HepG2 (cell line): ENCODE results near the gene YIF1A. TPM values are rescaled to one million over a fixed set of nuclear protein-coding genes. Genes with fewer than 3 reads are reported as not detected.

Experiments
- ATAC-seq: fragments of 200-7000 bp; cut with Tn5 transposase; 3 replicates; pipeline ENCODE4 v1.9.1; 2020; ENCODE audit warnings: mild to moderate bottlenecking, moderate library complexity
- BruUV-seq: library from RNA; stranded (reverse); fragments of 400-500 nt; replicated peaks from 2 replicates; lab custom pipeline; 2021; lab: Mats Ljungman, UMichigan
- CTCF ChIA-PET: fragments of 300-600 bp; formaldehyde crosslinking; extraction: SDS; loops from one replicate; lab custom pipeline; 2021; ENCODE audit warnings: low total read pairs, inconsistent platforms, low intra/inter-chr PET ratio; lab: Yijun Ruan, JAX
- POLR2A ChIA-PET: fragments of 350-600 bp; sonication (Branson Sonifier 250); formaldehyde crosslinking; loops from one replicate; lab custom pipeline; 2020; ENCODE audit warnings: antibody characterized with exemption, inconsistent platforms; lab: Yijun Ruan, JAX
- DNase-seq: peaks from one replicate; pipeline ENCODE4 v3.0.0-alpha.2; 2015; ENCODE audit warnings: low spot score
- FAIRE-seq: peaks from 3 replicates; lab custom pipeline; 2011; peaks lifted over from hg19 to GRCh38; lab: Jason Lieb, UNC
- H2AFZ ChIP-seq: one replicate; pipeline ENCODE4 v1.6.1; 2011; ENCODE audit warnings: low read length, inconsistent platforms
- H3K27ac ChIP-seq: fragments of 300-600 bp; 3 replicates; pipeline ENCODE4 v1.8.0; 2011; ENCODE audit warnings: mixed run types, mild to moderate bottlenecking, mixed read lengths, low read length, inconsistent platforms; ENCODE audit not compliant: insufficient read depth; ENCODE audit errors: extremely low read length
- H3K27me3 ChIP-seq, 2 experiments: fragments of 200-600 bp in 1 of 2; 2 replicates in 1 of 2; 3 replicates in 1 of 2; pipeline versions ENCODE4 v1.6.0 to v1.8.0; 2011; ENCODE audit warnings: low read length in 2 of 2, mild to moderate bottlenecking in 2 of 2, moderate library complexity in 2 of 2, inconsistent platforms in 1 of 2; ENCODE audit not compliant: insufficient read depth in 2 of 2, control insufficient read depth in 1 of 2
- H3K36me3 ChIP-seq, 2 experiments: fragments of 200-600 bp in 1 of 2; replicated peaks in 1 of 2; 2 replicates in 1 of 2; 3 replicates in 1 of 2; pipeline versions ENCODE4 v1.5.1 to v1.8.0; 2011; ENCODE audit warnings: low read length in 2 of 2, inconsistent platforms in 1 of 2; ENCODE audit not compliant: insufficient read depth in 2 of 2, control insufficient read depth in 1 of 2
- H3K4me1 ChIP-seq: 2 replicates; pipeline ENCODE4 v1.5.1; 2012; ENCODE audit warnings: low read length, inconsistent platforms; ENCODE audit not compliant: insufficient read depth
- H3K4me2 ChIP-seq: 2 replicates; pipeline ENCODE4 v1.6.0; 2011; ENCODE audit warnings: low read depth, low read length, inconsistent platforms
- H3K4me3 ChIP-seq, 3 experiments: fragments of 200-600 bp in 1 of 3; sonication (generic), shearing (Covaris generic) in 1 of 3; replicated peaks in 1 of 3; 2 replicates each; pipeline ENCODE4 v1.5.1; 2011 to 2016; ENCODE audit warnings: low read length in 3 of 3, inconsistent platforms in 2 of 3, low read depth in 2 of 3, mild to moderate bottlenecking in 2 of 3, control low read depth in 1 of 3, mixed read lengths in 1 of 3; ENCODE audit not compliant: insufficient read depth in 1 of 3
- H3K79me2 ChIP-seq: one replicate; pipeline ENCODE4 v1.6.1; 2011; ENCODE audit warnings: low read length, inconsistent platforms; ENCODE audit not compliant: insufficient read depth
- H3K9ac ChIP-seq: 2 replicates; pipeline ENCODE4 v1.6.0; 2011; ENCODE audit warnings: mild to moderate bottlenecking, low read depth, low read length, inconsistent platforms; ENCODE audit not compliant: insufficient read depth
- H3K9me3 ChIP-seq: 2 replicates; pipeline ENCODE4 v1.5.1; 2012; ENCODE audit warnings: mild to moderate bottlenecking, low read length
- H4K20me1 ChIP-seq: 2 replicates; pipeline ENCODE4 v1.6.0; 2011; ENCODE audit warnings: inconsistent platforms, mild to moderate bottlenecking, low read length, moderate library complexity; ENCODE audit not compliant: insufficient read depth
- CSRNP2 ChIP-seq: sonication (generic); formaldehyde crosslinking; conservative IDR thresholded peaks from 2 replicates; pipeline ENCODE4 v1.8.0; 2022; ENCODE audit warnings: low read depth, missing genetic modification reagents
- GFI1 ChIP-seq: sonication (generic); formaldehyde crosslinking; IDR thresholded peaks from 2 replicates; pipeline ENCODE4 v1.5.0; 2020; ENCODE audit warnings: missing genetic modification reagents, mild to moderate bottlenecking, borderline replicate concordance
- GTF3A ChIP-seq: sonication (generic); formaldehyde crosslinking; conservative IDR thresholded peaks from 2 replicates; pipeline ENCODE4 v1.4.0; 2020; ENCODE audit warnings: mild to moderate bottlenecking, missing genetic modification reagents
- HDAC6 ChIP-seq: fragments of 200-600 bp; sonication (generic); IDR thresholded peaks from 2 replicates; pipeline ENCODE4 v1.7.0; 2017; ENCODE audit warnings: mild to moderate bottlenecking, antibody characterized with exemption, low read length, low read depth
- HNF4A ChIP-seq: sonication (generic); formaldehyde crosslinking; IDR thresholded peaks from 2 replicates; pipeline ENCODE4 v1.4.0; 2020; ENCODE audit warnings: missing genetic modification reagents
- JUNB ChIP-seq: sonication (generic); formaldehyde crosslinking; IDR thresholded peaks from 2 replicates; pipeline ENCODE4 v1.8.0; 2022; ENCODE audit warnings: missing genetic modification reagents, mild to moderate bottlenecking, borderline replicate concordance
- NFIB ChIP-seq: sonication (generic); formaldehyde crosslinking; IDR thresholded peaks from 2 replicates; pipeline ENCODE4 v1.9.0; 2021; ENCODE audit warnings: missing genetic modification reagents, mild to moderate bottlenecking, borderline replicate concordance
- NR2F1 ChIP-seq, 2 experiments: fragments of 450-650 bp in 1 of 2; formaldehyde crosslinking in 1 of 2; IDR thresholded peaks; 2 replicates each; pipeline versions ENCODE4 v1.5.0 to v1.6.1; 2016 to 2020; ENCODE audit warnings: mild to moderate bottlenecking in 1 of 2, missing compliant biosample characterization in 1 of 2, missing genetic modification reagents in 1 of 2, moderate library complexity in 1 of 2
- POLR2AphosphoS2 ChIP-seq: IDR thresholded peaks from 2 replicates; pipeline ENCODE4 v1.6.1; 2011; ENCODE audit warnings: low read depth, low read length, improper control_type of control experiment
- RARG ChIP-seq: sonication (generic); formaldehyde crosslinking; IDR thresholded peaks from 2 replicates; pipeline ENCODE4 v1.4.0; 2020; ENCODE audit warnings: low read depth, mild to moderate bottlenecking, missing genetic modification reagents
- SAP130 ChIP-seq: IDR thresholded peaks from 2 replicates; pipeline ENCODE4 v1.6.1; 2016; ENCODE audit warnings: low read depth
- TOPORS ChIP-seq: sonication (generic); formaldehyde crosslinking; IDR thresholded peaks from 2 replicates; pipeline ENCODE4 v1.8.0; 2023; ENCODE audit warnings: mild to moderate bottlenecking, missing genetic modification reagents
- ZBTB42 ChIP-seq: sonication (generic); formaldehyde crosslinking; IDR thresholded peaks from 2 replicates; pipeline ENCODE4 v1.5.0; 2020; ENCODE audit warnings: mild to moderate bottlenecking, missing genetic modification reagents
- ZFAT ChIP-seq: sonication (generic); formaldehyde crosslinking; conservative IDR thresholded peaks from 2 replicates; pipeline ENCODE4 v1.8.1; 2023; ENCODE audit warnings: missing genetic modification reagents, inconsistent platforms
- ZNF251 ChIP-seq: sonication (generic); formaldehyde crosslinking; IDR thresholded peaks from 2 replicates; pipeline ENCODE4 v1.9.0; 2021; ENCODE audit warnings: mild to moderate bottlenecking, missing genetic modification reagents
- ZNF552 ChIP-seq: sonication (generic); formaldehyde crosslinking; IDR thresholded peaks from 2 replicates; pipeline ENCODE4 v1.9.0; 2022; ENCODE audit warnings: missing genetic modification reagents, mild to moderate bottlenecking, borderline replicate concordance
- ZNF777 ChIP-seq: sonication (generic); formaldehyde crosslinking; IDR thresholded peaks from 2 replicates; pipeline ENCODE4 v1.4.0; 2020; ENCODE audit warnings: missing genetic modification reagents
- WGBS: methylation state at CpG from one replicate; pipeline ENCODE4 v1.1.6; 2017; ENCODE audit warnings: low lambda C conversion rate; 5-methylcytosine and 5-hydroxymethylcytosine counted together
- in situ Hi-C: cut with HindIII; loops from 2 replicates; pipeline ENCODE4 v1.10.0; 2017; ENCODE audit warnings: low pct_unique_long_range_greater_than_20kb; ENCODE audit not compliant: extremely low pct_ligation_motif_present
- intact Hi-C: fragments of 100-400 bp; cut with micrococcal nuclease; formaldehyde crosslinking; loops from one replicate; pipeline ENCODE4 v1.10.0; 2022; ENCODE audit not compliant: unreplicated experiment
- polyA plus RNA-seq, 8 experiments: library from polyadenylated mRNA; depleted of rRNA in 3 of 8; stranded (reverse) in 7 of 8; unstranded in 1 of 8; fragments of >200 nt; fragmentation: Illumina TruSeq in 4 of 8; extraction: Trizol in 4 of 8; gene quantifications; 2 replicates each; pipeline versions ENCODE4 v1.2.1 to v1.2.3, GENCODE V29; 2011 to 2016; ENCODE audit warnings: low read depth in 4 of 8, missing spikeins in 1 of 8, mixed read lengths in 1 of 8; ENCODE audit not compliant: insufficient read depth in 1 of 8
- total RNA-seq, 5 experiments: library from RNA; depleted of rRNA; stranded (reverse); fragments of >200 nt; fragmentation: Illumina TruSeq; extraction: Trizol; gene quantifications; 2 replicates each; pipeline ENCODE4 v1.2.3, GENCODE V29; 2016; ENCODE audit warnings: low read depth in 1 of 5

The YIF1A gene
- total and polyA plus RNA-seq, 2 of the 13 experiments (the other 11 are each of a cell fraction or from before 2014, with no cell fraction given), result 133 to 145 TPM

GRCh38 chr11:66322732-66323427, 33.9 kb upstream of the YIF1A start:
- TF ChIP-seq CSRNP2 (CRISPR knock-in tag), result no peak
- 0 out of 2 replicates have a peak, but pooled peaks have one; percentile 17 for TF ChIP-seq ZNF777 (CRISPR knock-in tag)
- 20% methylated on average over 8 of the region's 11 CpGs for WGBS
- peaks cover 59% of the 10 kb centered on the region for H3K4me1 ChIP-seq
- H3K79me2 ChIP-seq, result no peaks in the 10 kb centered on the region
- intact Hi-C loops, result no loop called here
- CTCF ChIA-PET, result interaction anchor here (1.2 to 2.2 kb wide), 2 partner anchors 11 to 100 kb away, joined by 6 to 24 read pairs; no protein-coding TSS in a partner anchor
- FAIRE-seq, result no peak
- no peaks in the 10 kb centered on the region for H3K36me3 ChIP-seq
- H3K9me3 ChIP-seq, result no peaks in the 10 kb centered on the region
- H3K27ac ChIP-seq, result no peak overlapping the region
- H2AFZ ChIP-seq, result no peak overlapping the region
- H3K4me3 ChIP-seq, result no peak overlapping the region
- no peaks in the 10 kb centered on the region for H4K20me1 ChIP-seq
- POLR2A ChIA-PET, result interaction anchor here (0.7 kb wide), 1 partner anchor 11 kb away, joined by 4 read pairs; no protein-coding TSS in a partner anchor
- H3K9ac ChIP-seq, result no peak overlapping the region
- 0 out of 2 replicates have a peak overlapping the region, but pooled peaks have one; percentile 20 for H3K4me2 ChIP-seq
- no peak for ATAC-seq
- no TSS peak for BruUV-seq
- in situ Hi-C loops, result no loop called here
- DNase-seq, result no peak
- peaks cover 0 to 24% of the 10 kb centered on the region in 2 experiments; a peak in 3 of 5 replicates for H3K27me3 ChIP-seq

- FAIRE-seq (no peak), DNase-seq (no peak), ATAC-seq (no peak)
- H3K27me3 ChIP-seq, result peaks cover 0 to 24% of the 10 kb centered on the region in 2 experiments; a peak in 3 of 5 replicates
- H3K36me3 ChIP-seq, result no peaks in the 10 kb centered on the region
- H2AFZ ChIP-seq, result no peak overlapping the region
- no peak overlapping the region for H3K9ac ChIP-seq
- no peaks in the 10 kb centered on the region for H4K20me1 ChIP-seq
- 57% methylated on average over 3 of the region's 4 CpGs for WGBS
- H3K4me3 ChIP-seq, result no peak overlapping the region
- no peaks in the 10 kb centered on the region for H3K9me3 ChIP-seq
- intact Hi-C loops, result no loop called here
- in situ Hi-C loops, result no loop called here
- POLR2A ChIA-PET, result interaction anchor here (0.6 to 1.3 kb wide), 2 partner anchors 9 to 32 kb away, joined by 3 to 14 read pairs; partner anchors contain the start of gene YIF1A
- H3K27ac ChIP-seq, result no peak overlapping the region
- peaks cover 57% of the 10 kb centered on the region for H3K4me1 ChIP-seq
- no TSS peak for BruUV-seq
- no peaks in the 10 kb centered on the region for H3K79me2 ChIP-seq
- no peak overlapping the region for H3K4me2 ChIP-seq
- CTCF ChIA-PET, result interaction anchor here (1.0 to 2.2 kb wide), 3 partner anchors 10 to 99 kb away, joined by 4 to 24 read pairs (median 6); partner anchors contain the start of gene RIN1
- TF ChIP-seq JUNB (CRISPR knock-in tag), result no peak
- no peak for TF ChIP-seq GFI1 (CRISPR knock-in tag)
- no peak for TF ChIP-seq SAP130 (CRISPR knock-in tag)
- no peak for TF ChIP-seq TOPORS (CRISPR knock-in tag)
- TF ChIP-seq ZNF552, result no peak
- TF ChIP-seq NFIB (CRISPR knock-in tag), result no peak
- no peak for TF ChIP-seq NR2F1 (CRISPR knock-in tag; IDR thresholded peaks at IDR 0.05)
- TF ChIP-seq ZBTB42 (CRISPR knock-in tag), result no peak
- no peak for TF ChIP-seq RARG
- TF ChIP-seq POLR2AphosphoS2, result no peak
- TF ChIP-seq HDAC6, result no peak
- TF ChIP-seq HNF4A (CRISPR knock-in tag), result no peak
- no peak for TF ChIP-seq ZFAT (CRISPR knock-in tag)
- no peak for TF ChIP-seq GTF3A (CRISPR knock-in tag)
- TF ChIP-seq ZNF251 (CRISPR knock-in tag), result no peak
These were observed 32.7 kb upstream of the YIF1A start for GRCh38 chr11:66321606-66322005.
